Uterus (tissue), 4 donors: ENCODE data around the gene RIMS3. TPM values are rescaled to one million over a fixed set of nuclear protein-coding genes. Genes with fewer than 3 reads are reported as not detected.

Experiments used
- DNase-seq, 2 donors: peaks; one replicate each; pipeline ENCODE4 v3.0.0-alpha.2; 2019 to 2020
- H3K27ac ChIP-seq, 2 donors: fragments of 200-600 bp; sonication (generic); 1 replicate in 1 of 2; 2 replicates in 1 of 2; pipeline ENCODE4 v1.5.1; 2016 to 2018
- H3K27me3 ChIP-seq, 2 donors: fragments of 200-600 bp; sonication (generic); one replicate each; pipeline ENCODE4 v1.5.1; 2018 to 2019; ENCODE audit warnings: control low read depth in 1 of 2
- H3K36me3 ChIP-seq, 2 donors: fragments of 200-600 bp; sonication (generic); one replicate each; pipeline ENCODE4 v1.5.1; 2019; ENCODE audit warnings: control low read depth in 1 of 2
- H3K4me1 ChIP-seq, 2 donors: fragments of 200-600 bp; sonication (generic); one replicate each; pipeline ENCODE4 v1.5.1; 2018 to 2019; ENCODE audit warnings: control low read depth in 1 of 2
- H3K4me3 ChIP-seq, 2 donors: fragments of 200-600 bp; sonication (generic); 1 replicate in 1 of 2; 2 replicates in 1 of 2; pipeline ENCODE4 v1.5.1; 2018 to 2019; ENCODE audit warnings: mild to moderate bottlenecking in 1 of 2
- H3K9me3 ChIP-seq, 2 donors: fragments of 200-600 bp; sonication (generic); one replicate each; pipeline ENCODE4 v1.5.1; 2019; ENCODE audit warnings: control low read depth in 1 of 2
- CTCF ChIP-seq, 4 experiments: fragments of 200-600 bp in 2 of 4; fragments of 450-650 bp in 2 of 4; sonication (generic) in 2 of 4; IDR thresholded peaks; one replicate each; pipeline ENCODE4 v1.5.1; 2016 to 2019; ENCODE audit warnings: antibody characterized with exemption in 4 of 4, mild to moderate bottlenecking in 2 of 4, moderate library complexity in 1 of 4
- POLR2A ChIP-seq, 2 donors: fragments of 450-650 bp; IDR thresholded peaks; one replicate each; pipeline ENCODE4 v1.6.1; 2016; ENCODE audit warnings: antibody characterized with exemption in 2 of 2, mild to moderate bottlenecking in 1 of 2, moderate library complexity in 1 of 2
- intact Hi-C: fragments of 100-400 bp; cut with DNase I; formaldehyde crosslinking; loops from one replicate; pipeline ENCODE4 v1.15.1; 2023; ENCODE audit warnings: low total_unique reads
- total RNA-seq, 4 donors: library from RNA; depleted of rRNA in 3 of 4; stranded (reverse); fragments of >200 nt in 3 of 4; gene quantifications; one replicate each; pipeline versions ENCODE4 v1.1.0 to v1.2.4, GENCODE V29; 2014 to 2023
- donor health status: DM: yes; HTN: yes; CAD: no.

Gene RIMS3
- total RNA-seq, 4 donors from 2014 or later, result 1.8 to 14.0 (median 5.4) TPM

DNA sequence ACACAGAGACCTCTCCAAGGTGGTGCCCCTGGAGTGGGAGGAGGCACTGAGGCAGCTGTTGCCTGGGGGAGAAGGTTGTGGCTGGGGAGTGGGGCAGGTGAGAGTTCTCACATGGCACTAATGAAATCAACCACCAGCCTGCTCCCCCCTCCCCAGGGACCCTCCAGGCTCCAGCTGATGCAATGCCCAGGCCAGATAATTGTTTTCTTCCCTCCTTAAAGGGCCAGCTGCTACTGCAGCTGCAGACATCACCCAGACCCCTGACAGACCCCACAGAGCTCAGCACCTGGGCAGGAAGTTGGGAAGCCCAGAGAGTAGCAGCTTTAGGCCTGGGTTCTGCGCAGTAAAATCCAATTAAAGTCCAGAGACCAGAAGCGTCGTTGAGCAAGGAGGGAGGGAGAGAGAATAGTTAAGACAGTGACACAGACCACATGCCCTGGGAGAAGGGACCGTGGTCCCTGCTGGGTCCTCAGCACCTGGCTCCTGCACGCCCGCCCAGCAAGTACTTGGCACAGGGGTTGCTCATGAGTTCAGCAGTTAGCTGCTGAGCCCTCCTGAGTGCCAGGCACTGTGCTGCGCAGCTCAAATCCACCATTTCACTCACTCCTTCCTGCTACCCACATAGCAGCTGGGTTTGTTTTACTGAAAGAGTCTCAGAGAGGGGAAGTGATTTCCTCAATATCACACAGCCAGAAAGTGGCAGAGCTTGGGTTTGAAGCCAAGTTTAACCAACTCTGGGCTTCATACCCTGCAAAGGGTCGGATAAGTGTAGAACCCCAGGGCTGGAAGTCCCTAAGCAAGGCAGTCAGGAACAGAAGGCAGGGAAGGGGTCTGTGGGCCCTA is 1.9 kb downstream of the RIMS3 start:
- intact Hi-C loops, result no loop called here
- Histone ChIP-seq H3K36me3 (no peaks in the 10 kb centered on the region), H3K4me1 (no peaks in the 10 kb centered on the region), H3K27ac (no peak overlapping the region), H3K9me3 (no peaks in the 10 kb centered on the region), H3K27me3 (no peaks in the 10 kb centered on the region), H3K4me3 (no peak overlapping the region)
- DNase-seq, result no peak
- TF ChIP-seq POLR2A (IDR thresholded peaks at IDR 0.05), result no peak
- TF ChIP-seq CTCF (IDR thresholded peaks at IDR 0.05), result no peak

- Histone ChIP-seq H3K9me3 (no peaks in the 10 kb centered on the region), H3K27me3 (no peaks in the 10 kb centered on the region), H3K27ac (no peak overlapping the region), H3K36me3 (no peaks in the 10 kb centered on the region), H3K4me1 (no peaks in the 10 kb centered on the region), H3K4me3 (no peak overlapping the region)
- intact Hi-C loops, result no loop called here
- TF ChIP-seq POLR2A (IDR thresholded peaks at IDR 0.05) (no peak), CTCF (IDR thresholded peaks at IDR 0.05) (no peak)
- no peak for DNase-seq
Measured at GRCh38 chr1:40662864-40663263, 2.6 kb downstream of the RIMS3 start.

GRCh38 chr1:40662151-40662550 is 3.3 kb downstream of the RIMS3 start:
- no peaks in the 10 kb centered on the region for H3K27me3 ChIP-seq
- no peaks in the 10 kb centered on the region for H3K4me1 ChIP-seq
- intact Hi-C loops, result no loop called here
- no peak for DNase-seq
- H3K4me3 ChIP-seq, result no peak overlapping the region
- TF ChIP-seq CTCF (IDR thresholded peaks at IDR 0.05) (no peak), POLR2A (IDR thresholded peaks at IDR 0.05) (no peak)
- H3K36me3 ChIP-seq, result no peaks in the 10 kb centered on the region
- no peaks in the 10 kb centered on the region for H3K9me3 ChIP-seq
- H3K27ac ChIP-seq, result no peak overlapping the region

DNA sequence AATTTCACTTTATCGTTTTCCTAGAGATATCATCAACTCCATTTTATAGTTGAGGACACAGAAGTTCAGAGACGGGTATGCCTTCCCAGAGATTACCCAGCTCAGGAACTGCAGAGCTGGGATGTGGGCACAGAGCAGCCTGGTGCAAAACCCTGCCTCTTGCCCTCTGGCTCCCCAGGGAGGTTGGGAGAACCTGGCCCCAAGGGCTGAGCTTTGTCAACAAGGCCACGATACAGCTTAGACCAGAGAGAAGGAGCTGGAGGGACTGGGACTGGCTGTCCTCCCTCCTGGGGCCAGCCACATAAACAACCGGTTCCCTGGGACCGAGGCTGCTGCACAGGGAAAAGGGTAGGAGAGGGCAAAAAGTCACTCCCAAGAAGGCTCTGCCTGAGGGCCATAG is 3.8 kb downstream of the RIMS3 start:
- no peak for DNase-seq
- no peaks in the 10 kb centered on the region for H3K4me1 ChIP-seq
- intact Hi-C loops, result no loop called here
- H3K27me3 ChIP-seq, result no peaks in the 10 kb centered on the region
- H3K4me3 ChIP-seq, result no peak overlapping the region
- no peak overlapping the region for H3K27ac ChIP-seq
- H3K36me3 ChIP-seq, result no peaks in the 10 kb centered on the region
- no peaks in the 10 kb centered on the region for H3K9me3 ChIP-seq
- no peak for TF ChIP-seq CTCF (IDR thresholded peaks at IDR 0.05)
- TF ChIP-seq POLR2A (IDR thresholded peaks at IDR 0.05), result no peak

GRCh38 chr1:40659649-40659947 is 5.9 kb downstream of the RIMS3 start:
- Histone ChIP-seq H3K36me3 (no peaks in the 10 kb centered on the region), H3K4me3 (no peak overlapping the region), H3K4me1 (no peaks in the 10 kb centered on the region), H3K27me3 (no peaks in the 10 kb centered on the region), H3K27ac (no peak overlapping the region), H3K9me3 (no peaks in the 10 kb centered on the region)
- TF ChIP-seq CTCF (IDR thresholded peaks at IDR 0.05) (no peak), POLR2A (IDR thresholded peaks at IDR 0.05) (no peak)
- intact Hi-C loops, result no loop called here
- DNase-seq, result no peak
